Stimulated activated naive CD8-positive, alpha-beta T cell treated with anti-CD3 and anti-CD28 coated beads, Interleukin-15, Interleukin-2, amounts not matched to agents 100 ng/mL and 50 ng/mL, for 24 hours (primary cell): ENCODE results near the gene FSCN2.
"Not testable (repeated sequence)": the region's sequence is repeated elsewhere in the genome, so short reads cannot be mapped to it uniquely, and the experiment has no call there.

Experiments used
- H3K27ac Mint-ChIP-seq: one replicate; pipeline ENCODE4 v1.8.0; 2021; ENCODE audit warnings: mild to moderate bottlenecking, mixed read lengths
- H3K27me3 Mint-ChIP-seq: one replicate; pipeline ENCODE4 v1.8.0; 2021; ENCODE audit warnings: mixed read lengths
- H3K36me3 Mint-ChIP-seq: one replicate; pipeline ENCODE4 v1.8.0; 2021; ENCODE audit warnings: low read depth, mixed read lengths
- H3K4me1 Mint-ChIP-seq: one replicate; pipeline ENCODE4 v1.8.0; 2021; ENCODE audit warnings: low read depth, mixed read lengths
- H3K4me3 Mint-ChIP-seq: one replicate; pipeline ENCODE4 v1.8.0; 2021; ENCODE audit warnings: mild to moderate bottlenecking, mixed read lengths
- H3K9me3 Mint-ChIP-seq: one replicate; pipeline ENCODE4 v1.8.0; 2021; ENCODE audit warnings: mixed read lengths

The FSCN2 gene

GRCh38 chr17:81524865-81525159 is 3.4 kb upstream of the FSCN2 start:
- no peaks in the 10 kb centered on the region for H3K27me3 Mint-ChIP-seq
- no peak overlapping the region for H3K4me3 Mint-ChIP-seq
- H3K27ac Mint-ChIP-seq = no peak overlapping the region
- no peaks in the 10 kb centered on the region for H3K36me3 Mint-ChIP-seq
- H3K4me1 Mint-ChIP-seq = peaks cover 3% of the 10 kb centered on the region
- H3K9me3 Mint-ChIP-seq = no peaks in the 10 kb centered on the region

- Mint-ChIP-seq H3K27me3 (no peaks in the 10 kb centered on the region), H3K9me3 (no peaks in the 10 kb centered on the region), H3K4me3 (no peak overlapping the region), H3K36me3 (no peaks in the 10 kb centered on the region), H3K27ac (no peak overlapping the region), H3K4me1 (no peaks in the 10 kb centered on the region)
Observed at GRCh38 chr17:81526662-81527571, 1.3 kb upstream of the FSCN2 start.

- no peak overlapping the region for H3K27ac Mint-ChIP-seq
- no peaks in the 10 kb centered on the region for H3K27me3 Mint-ChIP-seq
- no peaks in the 10 kb centered on the region for H3K9me3 Mint-ChIP-seq
- H3K36me3 Mint-ChIP-seq = no peaks in the 10 kb centered on the region
- H3K4me1 Mint-ChIP-seq = no peaks in the 10 kb centered on the region
- no peak overlapping the region for H3K4me3 Mint-ChIP-seq
Observed at GRCh38 chr17:81528384-81528650, 140 bp downstream of the FSCN2 start.

- no peaks in the 10 kb centered on the region for H3K9me3 Mint-ChIP-seq
- no peaks in the 10 kb centered on the region for H3K36me3 Mint-ChIP-seq
- no peaks in the 10 kb centered on the region for H3K4me1 Mint-ChIP-seq
- H3K27me3 Mint-ChIP-seq = no peaks in the 10 kb centered on the region
- no peak overlapping the region for H3K4me3 Mint-ChIP-seq
- no peak overlapping the region for H3K27ac Mint-ChIP-seq
Observed at GRCh38 chr17:81528651-81529436, 667 bp downstream of the FSCN2 start.

- no peaks in the 10 kb centered on the region for H3K36me3 Mint-ChIP-seq
- H3K9me3 Mint-ChIP-seq = no peaks in the 10 kb centered on the region
- H3K4me1 Mint-ChIP-seq = no peaks in the 10 kb centered on the region
- no peaks in the 10 kb centered on the region for H3K27me3 Mint-ChIP-seq
- H3K4me3 Mint-ChIP-seq = no peak overlapping the region
- no peak overlapping the region for H3K27ac Mint-ChIP-seq
Observed at GRCh38 chr17:81529437-81529803, 1.2 kb downstream of the FSCN2 start.

- not testable (repeated sequence) for H3K9me3 Mint-ChIP-seq, H3K36me3 Mint-ChIP-seq, H3K4me3 Mint-ChIP-seq, H3K27ac Mint-ChIP-seq, H3K4me1 Mint-ChIP-seq, H3K27me3 Mint-ChIP-seq
Observed at GRCh38 chr17:81531013-81531412, 2.8 kb downstream of the FSCN2 start.

GRCh38 chr17:81531998-81532404 is 3.8 kb downstream of the FSCN2 start:
- not testable (repeated sequence) for H3K4me1 Mint-ChIP-seq, H3K27ac Mint-ChIP-seq, H3K4me3 Mint-ChIP-seq, H3K36me3 Mint-ChIP-seq, H3K9me3 Mint-ChIP-seq, H3K27me3 Mint-ChIP-seq

- H3K27ac Mint-ChIP-seq = no peak overlapping the region
- H3K36me3 Mint-ChIP-seq = no peaks in the 10 kb centered on the region
- H3K4me3 Mint-ChIP-seq = no peak overlapping the region
- no peaks in the 10 kb centered on the region for H3K4me1 Mint-ChIP-seq
- no peaks in the 10 kb centered on the region for H3K9me3 Mint-ChIP-seq
- H3K27me3 Mint-ChIP-seq = peaks cover 6% of the 10 kb centered on the region
Observed at GRCh38 chr17:81532490-81533287, 4.5 kb downstream of the FSCN2 start.

GRCh38 chr17:81533339-81534141 is 5.4 kb downstream of the FSCN2 start:
- peaks cover 10% of the 10 kb centered on the region for H3K27me3 Mint-ChIP-seq
- no peaks in the 10 kb centered on the region for H3K9me3 Mint-ChIP-seq
- H3K27ac Mint-ChIP-seq = no peak overlapping the region
- no peaks in the 10 kb centered on the region for H3K4me1 Mint-ChIP-seq
- no peaks in the 10 kb centered on the region for H3K36me3 Mint-ChIP-seq
- no peak overlapping the region for H3K4me3 Mint-ChIP-seq

GRCh38 chr17:81534157-81535006 is 6.2 kb downstream of the FSCN2 start:
- Mint-ChIP-seq H3K4me1 (no peaks in the 10 kb centered on the region), H3K4me3 (no peak overlapping the region), H3K9me3 (no peaks in the 10 kb centered on the region), H3K36me3 (no peaks in the 10 kb centered on the region), H3K27ac (no peak overlapping the region), H3K27me3 (peaks cover 10% of the 10 kb centered on the region)

- H3K27me3 Mint-ChIP-seq = peaks cover 10% of the 10 kb centered on the region
- no peaks in the 10 kb centered on the region for H3K4me1 Mint-ChIP-seq
- no peaks in the 10 kb centered on the region for H3K36me3 Mint-ChIP-seq
- H3K9me3 Mint-ChIP-seq = no peaks in the 10 kb centered on the region
- H3K27ac Mint-ChIP-seq = no peak overlapping the region
- H3K4me3 Mint-ChIP-seq = no peak overlapping the region
Observed at GRCh38 chr17:81535007-81535328, 6.8 kb downstream of the FSCN2 start.

GRCh38 chr17:81535480-81536298 is 7.5 kb downstream of the FSCN2 start:
- H3K27ac Mint-ChIP-seq = no peak overlapping the region
- no peaks in the 10 kb centered on the region for H3K9me3 Mint-ChIP-seq
- H3K36me3 Mint-ChIP-seq = no peaks in the 10 kb centered on the region
- peaks cover 10% of the 10 kb centered on the region for H3K27me3 Mint-ChIP-seq
- H3K4me1 Mint-ChIP-seq = no peaks in the 10 kb centered on the region
- H3K4me3 Mint-ChIP-seq = no peak overlapping the region
